ENCODE results near the gene RAD51AP1.

Gene RAD51AP1

GRCh38 chr12:4603421-4603820 lies 64.7 kb downstream of the RAD51AP1 start:
- no peak for DNase-seq

DNA sequence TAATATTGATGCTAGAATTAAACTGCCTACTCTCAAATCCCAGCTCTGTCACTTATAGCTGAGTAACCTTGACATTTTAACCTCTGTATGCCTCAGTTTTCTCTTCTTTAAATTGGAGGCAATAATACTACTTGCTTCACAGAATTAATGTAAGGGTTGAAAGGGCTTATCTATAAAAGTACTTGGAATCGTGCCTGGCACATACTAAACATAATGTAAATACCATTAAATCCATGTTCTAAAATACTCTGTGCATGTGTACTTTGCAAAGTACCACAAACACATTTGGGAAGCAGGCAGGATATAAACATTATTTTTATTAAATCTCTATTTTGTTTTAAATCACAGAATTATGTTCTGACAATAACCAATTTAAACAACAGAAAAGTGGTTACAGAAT lies 65.3 kb downstream of the RAD51AP1 start:
- no peak for DNase-seq

- DNase-seq: peak; percentile 50 to 82
These were observed 66.0 kb downstream of the RAD51AP1 start for GRCh38 chr12:4604684-4605193.

- DNase-seq: no peak
These were observed 68.4 kb downstream of the RAD51AP1 start for GRCh38 chr12:4607056-4607455.

DNA sequence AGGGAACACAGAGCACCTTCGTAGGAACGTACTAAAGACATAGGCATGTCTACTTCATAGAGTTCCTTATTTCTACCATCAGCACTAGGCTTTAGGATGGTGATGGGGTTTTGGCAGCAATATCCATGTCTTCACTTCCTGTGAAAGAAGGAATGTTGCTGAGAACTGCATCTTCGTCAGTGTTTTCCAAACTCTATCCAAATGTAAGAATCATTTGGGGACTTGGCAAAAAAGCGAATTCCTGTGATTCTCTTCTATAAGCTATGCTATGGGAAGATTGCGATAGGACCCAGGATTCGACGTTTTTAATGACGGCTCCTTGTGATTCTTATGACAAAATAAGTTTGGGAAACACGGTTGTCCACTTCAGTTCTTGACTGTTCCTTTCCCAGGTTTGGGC lies 70.4 kb downstream of the RAD51AP1 start:
- DNase-seq: no peak

Data from NCI-H446 (cell line).